HS-27A (cell line): Measurements from ENCODE around the gene H3-3A.

ENCODE experiments used
- DNase-seq: peaks from one replicate; pipeline ENCODE4 v3.0.0-alpha.2; 2012; ENCODE audit warnings: low read depth, missing footprints

H3-3A gene

DNA sequence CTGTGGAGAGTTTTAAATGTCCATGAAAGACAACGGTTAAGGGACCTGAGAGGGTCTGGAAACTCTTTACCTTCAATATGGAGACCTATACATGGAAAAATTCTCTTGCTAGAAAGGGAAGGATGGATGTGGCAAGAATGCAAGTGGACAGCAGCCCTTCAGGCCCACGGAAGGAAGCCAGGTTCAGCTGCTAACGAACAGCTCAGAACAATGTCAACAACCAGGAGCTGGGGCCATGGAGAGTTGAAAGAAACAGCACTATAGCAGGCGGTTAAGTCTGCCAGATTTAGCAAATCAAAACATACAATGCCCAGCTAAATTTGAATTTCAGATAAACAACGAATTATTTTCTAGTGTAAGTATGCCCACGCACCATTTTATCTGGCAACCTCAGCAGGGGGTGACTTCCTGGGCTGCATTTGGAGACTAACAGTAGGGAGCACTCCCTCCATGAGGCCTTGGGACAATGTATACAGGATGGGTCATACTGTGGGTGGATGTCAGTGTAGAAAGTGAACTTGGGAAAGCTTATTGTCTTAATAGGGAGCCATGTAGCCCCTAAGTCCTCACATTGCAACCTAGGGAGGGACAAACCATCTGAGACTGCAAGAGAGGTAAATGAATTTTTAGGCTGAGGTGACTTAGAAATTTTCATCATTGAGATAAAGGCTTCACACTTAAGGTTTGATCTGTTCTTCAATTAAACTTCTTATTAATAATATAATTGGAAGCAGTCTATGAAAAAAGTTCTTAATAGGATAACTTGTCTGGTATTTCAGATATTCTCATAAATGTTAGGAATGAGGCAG lies 7.8 kb upstream of the H3-3A start:
- DNase-seq: no peak

DNA sequence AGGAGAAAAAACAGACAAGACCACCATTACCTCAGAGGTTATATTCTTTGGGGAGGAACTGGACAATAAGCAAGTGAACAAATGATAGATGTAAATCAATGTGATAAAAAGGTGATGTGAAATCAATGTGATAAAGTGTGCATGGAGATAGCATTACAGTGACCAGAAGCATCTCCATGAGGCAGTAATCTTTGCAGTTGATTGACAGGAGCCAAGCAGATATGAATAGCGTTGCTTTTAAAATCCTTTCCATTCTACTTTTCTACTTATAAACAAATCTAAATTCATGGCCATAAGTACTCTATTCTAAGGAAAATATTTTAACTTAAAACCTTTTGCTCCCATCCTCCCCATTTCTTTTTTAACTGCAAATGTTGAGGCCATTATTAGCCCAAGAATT lies 2.8 kb upstream of the H3-3A start:
- DNase-seq: no peak

DNA sequence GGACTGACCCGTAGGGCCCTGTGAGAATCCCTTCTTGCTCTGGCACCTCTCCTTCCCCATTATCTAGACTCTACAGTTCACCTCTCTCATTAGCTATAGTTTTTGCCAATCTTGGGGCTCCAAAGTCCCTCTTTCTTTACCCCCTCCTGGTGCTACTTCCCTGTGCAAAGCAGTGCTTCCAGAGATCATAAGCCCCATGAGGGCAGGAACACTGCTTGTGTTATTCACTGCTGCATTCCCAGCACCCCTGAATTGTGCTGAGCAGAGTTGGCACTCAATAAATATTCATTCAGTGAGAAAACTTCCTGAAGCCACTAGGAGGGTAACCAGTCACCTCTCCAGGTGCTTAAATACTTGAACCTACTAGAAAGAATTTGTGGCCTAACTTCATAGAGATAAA lies 2.1 kb upstream of the H3-3A start:
- DNase-seq: no peak

DNA sequence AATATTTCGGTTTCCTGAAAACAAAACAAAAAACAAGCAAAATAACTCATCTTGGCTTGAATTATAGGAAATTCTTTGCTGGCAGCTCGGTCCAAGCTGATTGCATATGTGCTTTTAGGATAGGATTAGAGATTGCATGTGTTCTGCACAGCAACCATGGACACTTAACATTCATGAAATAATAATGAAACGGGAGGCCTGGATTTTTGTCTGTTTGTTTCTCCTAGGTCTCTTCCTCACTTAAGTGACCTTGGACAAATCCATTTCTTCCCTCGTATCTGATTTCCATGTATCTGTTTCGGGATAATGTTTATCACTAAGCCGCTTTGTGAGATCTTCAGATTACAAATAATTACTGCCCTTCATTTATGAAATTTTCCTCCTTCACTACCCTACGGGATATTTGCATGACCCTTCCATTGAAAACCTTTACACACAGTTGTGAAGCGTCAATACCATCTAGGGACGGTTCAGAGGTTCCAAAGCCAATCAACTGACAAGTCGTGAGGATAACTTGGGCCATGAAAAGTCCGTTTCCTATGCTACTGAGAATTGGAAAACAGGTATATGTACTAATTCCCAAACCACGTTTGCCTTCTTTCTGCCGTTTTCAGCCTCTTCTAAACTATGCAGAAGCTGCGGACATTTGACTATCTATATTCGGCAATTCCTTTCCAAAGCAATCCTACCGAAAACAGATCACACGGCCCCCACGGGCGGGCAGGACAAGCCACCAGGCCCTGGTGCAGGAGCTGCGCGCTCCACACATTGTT lies 1.3 kb upstream of the H3-3A start:
- no peak for DNase-seq

DNA sequence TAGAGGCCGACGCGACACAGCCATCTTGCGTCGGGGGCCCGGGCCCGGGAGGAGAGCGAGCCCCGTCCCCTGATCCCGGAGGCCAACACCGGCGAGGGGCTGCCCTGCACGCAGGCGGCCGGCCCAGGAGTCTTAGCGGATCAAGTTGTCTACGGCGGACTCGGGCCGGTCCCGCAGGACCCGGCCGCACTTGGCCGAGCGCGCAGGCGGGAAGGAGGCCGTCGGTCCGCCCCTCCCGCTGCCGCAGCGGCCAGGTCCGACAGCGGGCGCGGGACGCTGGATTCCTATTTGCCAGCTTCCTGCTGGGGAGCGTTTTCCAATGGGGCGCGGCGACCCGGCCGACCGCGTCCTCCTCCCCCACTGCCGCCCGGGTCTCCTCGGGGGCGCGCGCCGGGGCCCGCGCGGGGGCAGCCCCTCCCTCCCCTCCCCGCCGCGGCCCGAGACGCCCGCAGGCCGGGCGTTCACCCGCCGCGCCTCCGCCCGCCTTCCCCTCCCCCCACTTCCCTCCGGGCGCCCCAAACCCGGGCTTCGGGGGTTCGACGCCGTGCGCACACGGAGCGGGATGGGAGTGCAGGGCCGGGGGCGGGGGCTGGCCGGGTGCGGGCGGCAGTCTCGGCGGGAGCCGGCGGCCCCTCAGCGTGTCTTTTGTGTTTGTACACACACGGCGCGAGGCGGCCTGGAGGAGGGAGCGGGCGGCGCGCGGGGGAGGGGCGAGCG lies 517 bp upstream of the H3-3A start:
- DNase-seq: peak; percentile 39

DNA sequence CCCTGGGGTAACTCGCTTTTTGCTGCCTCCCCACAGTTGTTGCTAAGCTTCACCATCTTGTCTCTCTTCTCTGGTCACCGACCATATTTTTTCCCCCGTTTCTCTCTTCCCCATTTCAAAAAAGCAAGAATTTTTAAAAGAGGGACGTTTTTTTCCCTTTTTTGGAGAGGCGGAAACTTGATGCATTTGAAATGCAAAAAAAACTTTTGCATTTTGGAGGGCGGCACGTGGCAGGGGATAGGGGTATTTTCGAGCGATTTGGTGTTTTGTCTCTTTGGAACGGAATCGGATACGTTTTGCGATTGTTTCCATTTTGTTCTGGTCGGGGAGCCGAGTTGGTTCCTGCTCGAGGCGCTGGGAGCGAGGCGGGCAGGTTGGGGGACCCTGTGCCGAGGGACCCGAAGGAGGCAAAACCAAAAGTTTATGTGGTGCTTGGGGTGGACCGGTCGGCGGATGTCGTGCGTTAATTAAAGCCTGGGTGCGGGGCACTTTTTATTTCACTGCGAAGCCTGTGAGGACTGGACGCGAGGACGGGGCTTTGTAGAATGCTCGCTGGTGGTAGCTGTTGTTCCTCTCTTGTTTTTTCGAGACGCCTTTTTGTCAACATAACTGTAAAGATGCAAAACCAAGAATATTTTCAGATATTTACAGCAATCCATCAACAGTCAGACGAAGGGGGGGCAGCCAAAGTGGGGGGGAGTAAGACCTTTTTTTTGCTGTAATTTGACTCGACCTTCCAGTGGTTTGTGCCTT lies 884 bp downstream of the H3-3A start:
- DNase-seq: peak; percentile 17

DNA sequence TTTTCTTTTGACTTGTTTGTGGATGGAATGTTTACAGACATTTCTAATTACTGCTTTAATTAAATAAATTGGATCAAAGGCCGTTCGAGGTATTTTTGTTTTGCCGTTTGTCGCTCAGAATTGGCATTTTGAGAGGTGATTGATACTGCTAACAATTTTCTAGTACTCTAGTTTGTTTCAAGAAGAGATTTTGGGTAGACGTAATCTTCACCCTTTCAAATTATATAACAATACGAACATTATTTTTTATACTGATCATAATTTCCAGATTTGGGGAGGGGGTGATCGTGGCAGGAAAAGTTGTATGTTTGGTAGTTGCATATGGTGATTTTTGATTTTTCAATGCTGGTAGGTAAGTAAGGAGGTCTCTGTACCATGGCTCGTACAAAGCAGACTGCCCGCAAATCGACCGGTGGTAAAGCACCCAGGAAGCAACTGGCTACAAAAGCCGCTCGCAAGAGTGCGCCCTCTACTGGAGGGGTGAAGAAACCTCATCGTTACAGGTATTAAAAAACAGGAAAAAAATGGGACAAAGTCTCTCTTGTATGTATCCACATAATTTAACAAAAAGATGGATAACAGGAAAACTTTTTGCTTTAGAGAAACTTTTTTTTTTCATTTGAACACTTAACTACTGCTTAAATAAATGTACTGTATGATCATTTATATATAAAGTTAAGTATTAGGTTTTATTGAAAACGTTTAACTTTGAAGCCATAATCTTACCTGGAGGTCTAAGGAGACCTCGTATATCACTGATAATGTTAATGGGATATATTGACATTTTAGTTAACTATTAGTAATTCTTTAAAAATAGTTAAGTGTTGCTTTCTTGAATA lies 1.7 kb downstream of the H3-3A start:
- DNase-seq: no peak

DNA sequence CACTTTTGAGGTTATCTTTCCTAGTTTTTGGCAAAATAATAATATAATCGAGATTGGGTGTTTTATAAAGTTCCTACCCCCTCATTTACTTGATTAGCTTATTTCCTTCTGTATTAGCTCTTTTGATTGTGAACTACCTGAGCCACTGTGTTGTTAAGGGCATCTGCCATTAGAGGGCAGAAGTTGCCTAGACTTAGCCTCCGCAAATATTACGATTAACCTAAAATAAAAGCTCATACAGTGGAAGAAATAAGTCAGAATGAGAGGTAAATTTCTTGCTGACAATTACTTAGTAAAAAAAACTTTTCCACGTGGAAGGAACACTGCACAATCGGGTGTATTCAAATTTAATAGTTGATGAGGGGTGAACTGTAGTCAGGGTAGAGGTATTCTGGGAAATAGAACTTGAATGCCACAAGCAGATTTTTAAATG lies 2.3 kb downstream of the H3-3A start:
- peak; percentile 19 for DNase-seq

DNA sequence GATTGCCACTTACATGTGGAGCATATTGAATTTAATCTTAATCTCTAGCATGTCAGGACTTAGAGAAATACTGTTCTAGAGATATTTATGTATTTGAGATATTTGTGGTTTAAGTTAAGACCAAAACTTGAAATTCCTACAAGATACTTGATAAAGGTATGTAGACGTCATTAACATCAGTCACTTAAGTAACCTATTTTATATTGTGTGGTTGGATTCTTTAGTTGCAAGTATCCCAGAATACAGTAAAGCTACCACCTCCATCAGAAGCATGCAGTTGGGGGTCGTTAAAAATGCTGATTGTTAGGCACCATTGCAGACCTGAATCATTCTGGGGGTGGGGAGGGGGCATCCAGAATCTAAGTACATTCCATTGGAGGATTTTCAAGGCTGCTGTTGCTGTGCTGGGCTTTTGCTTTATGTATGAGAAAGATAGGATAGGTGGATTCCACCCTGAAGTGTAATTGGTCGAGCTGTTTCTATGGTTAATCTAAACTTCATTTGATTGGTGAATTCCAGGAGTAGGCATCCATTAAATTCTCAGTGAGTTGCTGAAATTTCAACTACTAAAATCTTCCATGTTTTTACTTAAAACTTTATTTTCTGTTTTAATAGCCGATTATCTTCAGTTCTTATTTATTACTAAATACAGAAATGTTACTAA lies 4.0 kb downstream of the H3-3A start:
- no peak for DNase-seq

DNA sequence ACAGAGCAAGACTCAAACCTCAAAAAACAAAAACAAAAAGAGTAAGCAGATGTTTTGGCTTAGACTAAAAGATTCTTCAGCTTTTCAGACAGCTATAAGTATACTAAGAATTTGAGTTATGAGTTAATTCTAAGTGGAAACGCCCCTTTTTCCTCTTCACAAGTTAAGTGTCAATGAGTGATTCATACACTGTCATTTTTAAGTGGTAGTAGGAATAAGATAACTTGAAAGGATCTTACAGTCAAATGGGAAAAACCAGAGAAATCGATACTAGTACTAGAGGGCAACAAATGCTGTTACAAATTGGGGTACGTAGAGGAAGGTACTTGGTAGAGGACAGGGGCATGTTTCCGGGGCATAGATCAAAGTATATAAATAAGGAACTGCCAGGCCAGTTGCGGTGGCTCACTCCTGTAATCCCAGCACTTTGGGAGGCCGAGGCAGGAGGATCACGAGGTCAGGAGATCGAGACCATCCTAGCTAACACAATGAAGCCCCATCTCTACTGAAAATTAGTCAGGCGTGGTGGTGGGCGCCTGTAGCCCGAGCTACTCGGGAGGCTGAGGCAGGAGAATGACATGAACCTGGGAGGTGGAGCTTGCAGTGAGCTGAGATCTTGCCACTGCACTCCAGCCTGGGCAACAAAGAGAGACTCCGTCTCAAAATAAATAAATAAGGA lies 7.4 kb downstream of the H3-3A start:
- DNase-seq: no peak

DNA sequence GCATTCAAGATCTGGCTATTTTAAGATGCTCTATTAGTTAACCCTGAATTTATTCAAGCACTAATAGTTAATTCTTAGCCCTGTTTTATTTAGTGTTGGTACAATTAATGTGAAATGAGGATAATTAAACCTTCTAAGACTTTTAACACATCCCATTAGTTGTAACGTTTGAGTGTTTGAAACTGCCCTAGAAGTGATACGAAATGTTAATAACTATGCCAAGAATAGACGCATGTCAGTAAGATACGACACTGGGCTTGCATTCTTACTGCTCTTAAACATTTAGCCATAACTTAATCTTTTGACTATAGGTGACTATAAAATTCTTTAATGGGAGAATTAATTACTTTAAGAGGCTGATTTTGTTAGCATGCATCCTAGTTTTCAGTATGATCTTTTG lies 9.8 kb downstream of the H3-3A start:
- DNase-seq: no peak

DNA sequence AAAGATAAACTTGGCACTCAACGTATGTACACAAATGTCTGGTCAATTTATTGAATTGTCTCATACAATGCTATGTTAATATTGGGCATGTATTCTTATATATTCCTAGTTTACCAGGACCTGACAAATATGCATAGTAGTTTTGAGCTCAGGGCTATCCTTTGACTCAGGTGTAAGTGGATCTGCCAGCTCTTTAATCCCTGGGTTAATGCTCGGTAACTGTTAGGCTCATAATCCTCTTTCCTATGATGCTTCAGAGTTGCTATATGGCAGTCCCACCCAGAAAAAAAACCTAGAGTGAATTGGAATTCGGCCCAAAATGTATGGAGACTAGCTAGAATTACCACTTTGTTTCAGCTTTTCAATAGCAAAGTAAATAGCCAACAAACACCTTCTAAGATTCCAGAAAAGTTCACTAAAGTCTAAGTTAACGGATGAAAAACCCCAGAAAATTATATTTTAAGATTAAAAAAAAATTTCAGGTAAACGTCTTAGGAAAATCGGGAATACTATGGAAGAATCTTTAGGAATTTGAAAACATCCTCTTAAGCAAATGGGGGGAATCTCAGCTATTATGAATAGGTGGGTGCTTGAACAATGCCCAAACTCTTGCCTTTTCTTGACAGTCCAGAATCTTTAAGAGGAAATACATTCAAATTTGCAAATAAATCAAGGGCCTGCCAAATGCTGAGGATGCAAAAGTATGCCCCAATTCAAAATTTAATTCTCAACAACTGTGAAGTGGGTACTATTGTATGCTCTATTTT lies 10.9 kb downstream of the H3-3A start:
- no peak for DNase-seq

DNA sequence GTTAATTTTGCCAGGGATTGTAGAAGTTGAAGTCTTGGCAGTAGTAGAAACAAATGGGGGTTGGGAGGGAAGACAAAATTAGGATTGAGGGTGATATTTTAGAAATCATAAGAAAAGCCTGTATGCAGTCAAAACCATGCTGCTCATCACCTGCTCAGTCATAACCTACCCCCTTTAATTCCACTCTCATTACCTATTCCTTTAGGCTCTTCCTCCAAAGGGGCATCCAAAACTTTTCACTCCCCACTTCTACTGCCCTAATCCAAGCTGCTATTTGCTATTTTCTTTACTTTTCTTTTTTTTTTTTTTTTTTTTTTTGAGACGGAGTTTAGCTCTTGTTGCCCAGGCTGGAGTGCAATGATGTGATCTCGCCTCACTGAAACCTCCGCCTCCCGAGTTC lies 11.5 kb downstream of the H3-3A start:
- no peak for DNase-seq

DNA sequence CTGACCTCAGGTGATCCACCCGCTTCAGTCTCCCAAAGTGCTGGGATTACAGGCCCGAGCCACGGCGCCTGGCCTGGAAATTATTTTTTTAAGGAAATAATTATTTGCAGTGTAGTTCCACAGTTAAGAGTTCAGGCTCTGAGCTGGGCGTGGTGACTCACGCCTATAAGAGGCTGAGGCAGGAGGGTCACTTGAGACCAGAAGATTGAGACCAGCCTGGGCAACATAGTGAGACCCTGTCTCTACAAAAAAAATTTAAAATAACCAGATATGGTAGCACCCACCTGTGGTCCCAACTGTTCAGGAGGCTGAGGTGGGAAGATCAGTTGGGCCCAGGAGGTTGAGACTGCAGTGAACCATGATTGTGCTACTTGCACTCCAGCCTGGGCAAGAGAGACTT lies 13.9 kb downstream of the H3-3A start:
- no peak for DNase-seq

DNA sequence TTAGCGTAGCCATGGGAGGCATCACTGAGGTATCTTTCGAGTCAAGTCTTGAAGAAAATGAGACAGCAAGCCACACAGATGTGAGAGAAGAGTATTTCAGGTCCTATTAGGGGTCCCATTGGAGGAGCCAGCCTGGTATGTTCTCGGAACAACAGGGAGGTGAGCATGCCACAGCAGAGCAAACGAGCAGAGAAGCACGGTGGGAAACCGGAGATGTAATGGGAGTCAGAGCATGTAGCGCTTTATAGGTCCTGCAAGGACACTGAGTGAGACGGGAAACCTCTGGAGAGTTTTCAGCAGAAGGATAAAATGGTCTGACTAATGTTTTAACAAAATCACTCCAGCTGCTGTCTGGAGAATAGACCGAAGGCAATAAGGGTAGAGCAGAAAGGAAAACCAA lies 15.9 kb downstream of the H3-3A start:
- DNase-seq: no peak

DNA sequence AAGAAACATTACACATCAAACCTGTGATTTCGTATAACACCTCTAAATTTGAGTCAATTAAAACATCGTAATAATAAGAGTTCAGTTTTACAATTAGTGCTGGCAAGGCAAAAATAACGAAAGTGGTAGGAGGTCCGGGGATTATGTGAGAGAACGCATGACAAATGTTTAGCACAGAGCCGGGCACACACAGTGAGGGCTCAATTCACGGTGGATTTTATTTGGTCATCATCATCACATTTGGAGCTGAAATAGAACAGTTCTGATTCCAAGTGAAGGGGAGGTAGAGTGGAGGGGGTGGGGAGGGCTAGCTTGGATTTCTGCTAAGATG lies 20.0 kb downstream of the H3-3A start:
- no peak for DNase-seq

DNA sequence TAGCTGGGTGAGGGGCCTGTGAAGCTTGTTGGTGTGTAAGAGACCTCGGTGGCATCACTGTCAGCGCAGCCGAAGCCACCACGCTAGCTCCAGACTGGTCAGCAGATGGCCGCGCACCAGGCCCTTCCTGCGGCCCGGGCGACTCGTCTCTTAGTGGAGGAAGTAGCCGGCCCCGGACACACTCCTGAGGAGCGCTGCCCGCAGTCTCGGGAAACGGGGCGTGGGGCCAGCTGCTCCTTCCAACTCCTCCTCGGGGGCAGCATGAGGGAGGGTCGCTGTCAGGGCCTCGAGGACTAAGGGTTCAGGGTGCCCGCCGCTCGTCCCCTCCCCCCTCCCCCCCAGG lies 20.4 kb downstream of the H3-3A start:
- no peak for DNase-seq

DNA sequence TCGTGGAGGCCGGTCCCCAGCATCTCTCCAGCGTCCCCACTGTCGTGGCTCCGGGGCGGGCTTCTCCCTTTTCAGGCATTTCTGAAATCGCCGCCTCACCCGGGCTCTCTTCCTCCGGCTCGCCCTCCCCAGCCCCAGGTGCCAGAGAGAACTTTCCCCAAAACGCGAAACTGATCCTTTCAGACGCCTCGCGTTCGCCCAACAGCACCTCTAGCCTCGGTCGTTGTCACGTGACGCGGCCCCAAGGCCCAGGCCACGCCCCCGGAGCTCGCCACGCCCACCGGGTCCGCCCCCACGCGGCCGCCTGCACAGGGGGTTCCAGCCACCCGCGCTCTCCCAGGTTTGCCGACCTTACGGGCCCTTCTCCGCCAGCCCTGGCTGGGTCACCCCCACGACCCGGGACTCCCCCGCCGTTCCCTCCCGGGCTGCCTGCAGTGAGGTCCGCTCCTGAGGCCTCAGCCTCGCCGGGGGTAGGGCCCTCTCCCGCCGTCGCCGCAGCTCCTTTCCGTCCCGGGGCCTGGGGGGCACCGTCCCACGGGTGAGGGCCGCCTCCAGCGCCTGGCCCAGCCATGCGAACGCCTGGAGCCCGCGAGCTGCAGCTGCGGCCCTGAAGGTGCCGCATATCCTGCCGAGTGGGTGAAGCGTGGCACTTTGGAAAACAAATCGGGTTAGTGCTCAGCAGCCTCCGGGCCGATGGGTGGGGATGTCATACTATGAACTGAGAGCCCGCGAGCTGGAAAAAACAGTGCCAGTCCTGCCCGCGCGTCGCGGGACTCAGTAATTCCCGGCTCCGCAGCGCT lies 21.0 kb downstream of the H3-3A start:
- no peak for DNase-seq
